Body of pancreas (tissue), 4 donors: Measurements from ENCODE around the gene CFAP45. TPM values are rescaled to one million over a fixed set of nuclear protein-coding genes. Genes with fewer than 3 reads are reported as not detected.

Experiments
- ATAC-seq: fragments of 150-250 bp; one replicate; pipeline ENCODE4 v1.9.1; 2016
- DNase-seq, 4 donors: peaks; one replicate each; pipeline ENCODE4 v3.0.0-alpha.2; 2019
- H3K27ac ChIP-seq, 4 donors: fragments of 200-600 bp; sonication (generic); 1 replicate in 3 of 4; 2 replicates in 1 of 4; pipeline versions ENCODE4 v1.5.1 to v1.6.1; 2016 to 2019; ENCODE audit warnings: mild to moderate bottlenecking in 1 of 4, mixed read lengths in 1 of 4, moderate library complexity in 1 of 4
- H3K27me3 ChIP-seq, 2 donors: fragments of 200-600 bp; sonication (generic); one replicate each; pipeline ENCODE4 v1.6.0; 2016; ENCODE audit warnings: mild to moderate bottlenecking in 1 of 2
- H3K36me3 ChIP-seq, 2 donors: fragments of 200-600 bp; sonication (generic); replicated peaks in 1 of 2; 2 replicates each; pipeline ENCODE4 v1.5.1; 2016; ENCODE audit warnings: low read depth in 2 of 2; ENCODE audit not compliant: insufficient read depth in 1 of 2
- H3K4me1 ChIP-seq: fragments of 200-600 bp; sonication (generic); one replicate; pipeline ENCODE4 v1.6.0; 2016
- H3K4me3 ChIP-seq, 2 donors: fragments of 200-600 bp; sonication (generic); 1 replicate in 1 of 2; 2 replicates in 1 of 2; pipeline ENCODE4 v1.5.1; 2016 to 2019
- H3K9me3 ChIP-seq, 3 donors: fragments of 200-600 bp; sonication (generic); 1 replicate in 2 of 3; 2 replicates in 1 of 3; pipeline ENCODE4 v1.5.1; 2016
- POLR2A ChIP-seq, 3 donors: fragments of 450-650 bp; IDR thresholded peaks; one replicate each; pipeline ENCODE4 v1.6.1; 2016; ENCODE audit warnings: antibody characterized with exemption in 3 of 3, mild to moderate bottlenecking in 2 of 3
- WGBS, 2 donors: methylation state at CpG; one replicate each; pipeline ENCODE4 v1.1.5; 2017; 5-methylcytosine and 5-hydroxymethylcytosine counted together
- intact Hi-C: fragments of 100-400 bp; cut with DNase I; formaldehyde crosslinking; loops from one replicate; pipeline ENCODE4 v1.15.1; 2023
- total RNA-seq, 2 donors: library from RNA; depleted of rRNA; stranded (reverse); fragments of >200 nt; gene quantifications; one replicate each; pipeline ENCODE4 v1.1.0, GENCODE V29; 2016
- TF ChIP-seq, protein P1 (sequence below), 7 experiments: fragments of 450-650 bp in 4 of 7; fragments of 200-600 bp in 3 of 7; sonication (generic) in 3 of 7; IDR thresholded peaks; one replicate each; pipeline ENCODE4 v1.5.1; 2016 to 2019; ENCODE audit warnings: antibody characterized with exemption in 7 of 7

The CFAP45 gene
- total RNA-seq, 2 donors from 2014 or later, result not detected

- Histone ChIP-seq H3K4me1 (no peaks in the 10 kb centered on the region), H3K9me3 (no peaks in the 10 kb centered on the region), H3K36me3 (no peaks in the 10 kb centered on the region), H3K27ac (no peak overlapping the region), H3K4me3 (no peak overlapping the region), H3K27me3 (no peaks in the 10 kb centered on the region)
- ATAC-seq, result peak; percentile 100
- 33 to 36% methylated on average over 7 of the region's 7 CpGs for WGBS, 2 donors
- DNase-seq, result peak; percentile 87 to 89 (median 89)
- no peak for TF ChIP-seq POLR2A (IDR thresholded peaks at IDR 0.05)
- TF ChIP-seq, protein P1, sequence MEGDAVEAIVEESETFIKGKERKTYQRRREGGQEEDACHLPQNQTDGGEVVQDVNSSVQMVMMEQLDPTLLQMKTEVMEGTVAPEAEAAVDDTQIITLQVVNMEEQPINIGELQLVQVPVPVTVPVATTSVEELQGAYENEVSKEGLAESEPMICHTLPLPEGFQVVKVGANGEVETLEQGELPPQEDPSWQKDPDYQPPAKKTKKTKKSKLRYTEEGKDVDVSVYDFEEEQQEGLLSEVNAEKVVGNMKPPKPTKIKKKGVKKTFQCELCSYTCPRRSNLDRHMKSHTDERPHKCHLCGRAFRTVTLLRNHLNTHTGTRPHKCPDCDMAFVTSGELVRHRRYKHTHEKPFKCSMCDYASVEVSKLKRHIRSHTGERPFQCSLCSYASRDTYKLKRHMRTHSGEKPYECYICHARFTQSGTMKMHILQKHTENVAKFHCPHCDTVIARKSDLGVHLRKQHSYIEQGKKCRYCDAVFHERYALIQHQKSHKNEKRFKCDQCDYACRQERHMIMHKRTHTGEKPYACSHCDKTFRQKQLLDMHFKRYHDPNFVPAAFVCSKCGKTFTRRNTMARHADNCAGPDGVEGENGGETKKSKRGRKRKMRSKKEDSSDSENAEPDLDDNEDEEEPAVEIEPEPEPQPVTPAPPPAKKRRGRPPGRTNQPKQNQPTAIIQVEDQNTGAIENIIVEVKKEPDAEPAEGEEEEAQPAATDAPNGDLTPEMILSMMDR (IDR thresholded peaks at IDR 0.05), result peak; percentile 95 to 100 (median 99)
- intact Hi-C loops, result loop anchor here (5.0 kb wide), 1 partner anchor 89 kb away; the partner anchor contains the start of gene FCRL6
These were observed 8.4 kb downstream of the CFAP45 start for GRCh38 chr1:159891275-159892157.

DNA sequence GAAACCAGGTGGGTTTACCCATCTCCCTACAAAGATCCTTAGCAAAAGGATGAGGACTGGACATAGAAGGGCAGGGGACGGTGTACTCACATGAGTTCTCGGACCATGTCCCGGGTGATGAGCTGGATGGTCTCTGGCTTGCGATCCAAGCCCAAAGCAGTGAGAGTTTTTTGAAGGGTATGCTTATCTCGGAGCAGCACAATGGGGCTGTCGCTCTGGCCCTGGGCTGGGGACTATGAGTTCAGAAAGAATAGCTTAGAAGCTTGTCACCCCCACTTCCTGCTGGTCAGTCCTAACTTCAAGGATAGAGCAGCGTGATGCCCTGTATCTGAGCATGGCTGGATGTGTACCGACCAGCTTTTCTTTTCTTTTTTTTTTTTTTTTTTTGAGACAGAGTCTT, 9.6 kb downstream of the CFAP45 start:
- TF ChIP-seq POLR2A (IDR thresholded peaks at IDR 0.05), result no peak
- TF ChIP-seq, protein P1 (IDR thresholded peaks at IDR 0.05), result no peak
- no peaks in the 10 kb centered on the region for H3K4me1 ChIP-seq
- DNase-seq (no peak), ATAC-seq (no peak)
- peak overlapping the region in 1 of 4 donors; percentile 34 for H3K27ac ChIP-seq
- no peak overlapping the region for H3K4me3 ChIP-seq
- intact Hi-C loops, result loop anchor here (5.0 kb wide), 1 partner anchor 88 kb away; the partner anchor contains the start of gene FCRL6
- no peaks in the 10 kb centered on the region for H3K27me3 ChIP-seq
- H3K36me3 ChIP-seq, result no peaks in the 10 kb centered on the region
- no peaks in the 10 kb centered on the region for H3K9me3 ChIP-seq
- WGBS, 2 donors, result 62 to 71% methylated on average over 8 of the region's 8 CpGs

DNA sequence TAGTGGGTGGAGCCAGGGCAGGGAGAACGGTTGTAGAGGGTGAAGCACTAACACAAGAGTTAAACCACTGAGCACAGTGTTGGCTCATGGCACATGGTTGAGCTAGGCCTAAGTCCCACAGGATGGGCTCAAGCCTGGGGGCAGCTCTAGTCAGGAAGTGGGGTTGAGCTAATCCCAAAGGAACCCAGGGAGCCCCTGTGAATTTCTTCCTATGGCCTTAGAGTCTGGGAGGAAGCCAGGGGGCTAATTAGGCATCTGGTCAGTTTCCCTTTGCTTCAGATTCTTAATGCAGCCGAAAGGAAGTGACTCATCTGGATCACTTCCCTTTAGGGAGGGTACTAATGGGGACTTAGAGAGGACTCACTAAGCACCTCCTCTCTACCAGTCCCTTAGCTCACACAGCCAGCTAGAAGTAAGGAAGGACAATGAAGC, 10.1 kb downstream of the CFAP45 start:
- DNase-seq, result peak in 2 of 4 donors; percentile 29 to 51
- Histone ChIP-seq H3K27ac (peak overlapping the region in 2 of 4 donors; percentile 24 to 34), H3K4me3 (no peak overlapping the region), H3K27me3 (no peaks in the 10 kb centered on the region), H3K9me3 (no peaks in the 10 kb centered on the region), H3K36me3 (no peaks in the 10 kb centered on the region), H3K4me1 (no peaks in the 10 kb centered on the region)
- TF ChIP-seq POLR2A (IDR thresholded peaks at IDR 0.05), result no peak
- TF ChIP-seq, protein P1 (IDR thresholded peaks at IDR 0.05), result no peak
- ATAC-seq, result peak; percentile 49
- 49 to 50% methylated on average over 2 of the region's 2 CpGs for WGBS, 2 donors
- intact Hi-C loops, result loop anchor here (5.0 kb wide), 1 partner anchor 88 kb away; the partner anchor contains the start of gene FCRL6

DNA sequence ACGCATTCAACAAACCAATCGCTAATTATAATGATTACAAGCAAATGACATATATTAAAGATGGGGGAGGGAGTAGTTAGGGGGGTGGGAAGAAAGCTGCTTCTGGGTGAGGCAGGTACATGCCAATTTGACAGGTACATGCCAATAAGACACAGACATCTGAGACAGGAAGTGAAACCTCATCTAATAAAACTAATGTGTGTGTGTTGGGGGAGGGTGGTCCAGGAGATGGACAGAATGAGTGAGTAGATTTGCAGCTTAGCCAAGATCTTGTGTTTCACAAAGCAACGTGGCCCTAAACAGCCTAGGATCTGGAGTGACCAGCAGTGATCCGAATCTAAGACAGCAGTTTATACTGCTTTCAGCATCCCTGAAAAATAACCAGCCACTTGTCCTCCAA, 10.8 kb downstream of the CFAP45 start:
- Histone ChIP-seq H3K27ac (peak overlapping the region in 1 of 4 donors; percentile 24), H3K4me3 (no peak overlapping the region), H3K9me3 (no peaks in the 10 kb centered on the region), H3K4me1 (no peaks in the 10 kb centered on the region), H3K27me3 (no peaks in the 10 kb centered on the region), H3K36me3 (no peaks in the 10 kb centered on the region)
- ATAC-seq (no peak), DNase-seq (no peak)
- TF ChIP-seq, protein P1 (IDR thresholded peaks at IDR 0.05), result no peak
- no peak for TF ChIP-seq POLR2A (IDR thresholded peaks at IDR 0.05)
- WGBS, 2 donors, result 66 to 77% methylated on average over 4 of the region's 4 CpGs
- intact Hi-C loops, result no loop called here
